CD4-positive, alpha-beta T cell treated with Interferon alpha-2 for 1 hour (primary cell): ENCODE results near the gene PIK3C2A.
A peak's percentile ranks its signal among the peaks of the same experiment; 100 is the strongest.
"Not testable (repeated sequence)": the region's sequence is repeated elsewhere in the genome, so short reads cannot be mapped to it uniquely, and the experiment has no call there.

ENCODE experiments used
- DNase-seq, 2 donors: peaks; one replicate each; pipeline ENCODE4 v3.0.0-alpha.2; 2020 to 2022

The PIK3C2A gene

GRCh38 chr11:17207317-17208256 lies at the start of gene PIK3C2A:
PIK3C2A (minus strand) TSS chr11:17207986; CDS start chr11:17169741, 38,245 bp downstream.
- DNase-seq = peak; percentile 94 to 95

GRCh38 chr11:17257196-17257595 lies 49.4 kb upstream of the PIK3C2A start:
- no peak for DNase-seq

DNA sequence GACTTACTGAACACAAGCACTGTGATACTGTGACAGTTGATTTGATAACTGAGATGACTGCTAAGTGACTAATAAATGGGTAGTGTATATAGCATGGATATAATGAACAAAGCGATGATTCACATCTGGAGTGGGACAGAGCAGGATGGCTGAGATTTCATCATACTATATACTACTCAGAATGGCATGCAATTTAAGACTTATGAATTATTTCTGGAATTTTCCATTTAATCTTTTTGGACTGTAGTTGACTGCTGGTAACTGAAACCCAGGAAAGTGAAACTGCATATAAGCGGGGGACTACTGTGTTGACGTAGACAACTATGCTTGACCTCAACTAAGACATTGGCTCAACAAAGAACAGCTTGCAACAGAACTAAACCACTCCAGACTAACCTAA lies 48.7 kb upstream of the PIK3C2A start:
- no peak for DNase-seq

- DNase-seq = no peak
These were observed 44.9 kb upstream of the PIK3C2A start for GRCh38 chr11:17252704-17253103.

DNA sequence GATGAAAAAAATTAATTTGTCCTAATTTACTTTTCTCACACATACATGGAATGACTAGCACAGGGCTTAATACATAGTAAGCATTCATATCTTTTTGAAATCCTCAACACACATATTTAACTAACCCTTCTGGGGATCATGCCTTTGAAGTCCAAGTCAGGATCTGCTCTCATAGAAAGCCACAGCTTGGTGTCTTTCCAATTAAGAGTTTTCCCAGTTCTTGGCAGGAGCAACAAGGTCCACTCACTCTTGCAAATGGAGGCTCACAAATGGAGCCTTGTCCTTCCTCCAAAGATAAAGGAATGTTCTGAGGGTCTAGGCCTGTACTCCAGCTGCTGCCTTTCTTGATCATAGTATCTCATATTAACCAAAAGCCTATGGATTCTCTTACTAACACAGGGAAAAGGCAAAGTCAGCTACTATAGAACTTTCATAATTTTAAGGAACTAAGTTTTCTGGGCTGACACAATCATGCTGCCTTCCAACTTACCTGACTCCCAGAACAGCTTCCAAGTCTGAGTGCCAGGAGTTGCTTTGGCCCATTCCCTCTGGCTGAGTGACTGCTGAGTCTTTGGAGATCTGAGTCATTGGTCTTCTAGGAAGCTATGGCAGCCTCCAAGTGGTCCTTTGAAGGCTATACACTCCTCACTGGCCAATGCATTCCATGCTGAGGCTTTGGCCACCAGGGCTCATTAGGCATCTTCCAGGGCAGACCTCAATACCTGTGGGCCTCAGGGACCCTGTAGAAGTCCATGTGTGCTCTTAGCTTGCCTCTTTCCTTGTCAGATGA lies 43.0 kb upstream of the PIK3C2A start:
- no peak for DNase-seq

GRCh38 chr11:17244046-17244445 lies 36.3 kb upstream of the PIK3C2A start:
- no peak for DNase-seq

- not testable (repeated sequence) for DNase-seq
These were observed 35.2 kb upstream of the PIK3C2A start for GRCh38 chr11:17242954-17243353.

DNA sequence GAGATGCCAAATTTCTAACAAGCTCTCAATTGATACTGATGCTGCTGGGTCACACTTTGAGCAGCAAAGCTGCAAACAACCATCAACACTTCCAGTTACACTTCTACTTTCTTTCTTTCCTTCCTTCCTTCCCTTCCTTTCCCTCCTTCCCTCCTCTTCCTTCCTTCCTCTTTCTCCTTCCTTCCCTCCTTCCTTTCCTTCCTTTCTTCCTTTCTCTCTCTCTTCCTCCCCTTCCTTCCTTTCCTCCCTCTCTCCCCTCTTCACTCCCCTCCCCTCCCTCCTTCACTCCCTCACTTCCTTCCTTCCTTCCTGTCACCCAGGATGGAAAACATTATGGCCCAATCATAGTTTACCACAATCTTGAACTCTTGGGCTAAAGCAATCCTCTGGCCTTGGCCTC lies 33.0 kb upstream of the PIK3C2A start:
- no peak for DNase-seq

DNA sequence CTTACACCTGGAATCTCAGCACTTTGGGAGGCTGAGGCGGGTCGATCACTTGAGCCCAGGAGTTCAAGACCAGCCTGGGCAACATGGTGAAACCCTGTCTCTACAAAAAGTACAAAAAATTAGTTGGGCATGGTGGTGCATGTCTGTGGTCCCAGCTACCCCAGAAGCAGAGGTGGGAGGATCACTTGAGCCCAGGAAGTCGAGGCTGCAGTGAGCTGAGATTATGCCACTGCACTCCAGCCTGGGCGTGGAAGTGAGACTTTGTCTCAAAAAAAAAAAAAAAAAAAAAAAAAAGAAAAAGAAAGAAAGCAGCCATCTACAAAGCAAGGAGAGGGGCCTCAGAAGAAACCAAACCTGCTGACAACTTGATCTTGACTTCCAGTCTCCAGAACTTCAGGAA lies 32.1 kb upstream of the PIK3C2A start:
- DNase-seq = not testable (repeated sequence)

DNA sequence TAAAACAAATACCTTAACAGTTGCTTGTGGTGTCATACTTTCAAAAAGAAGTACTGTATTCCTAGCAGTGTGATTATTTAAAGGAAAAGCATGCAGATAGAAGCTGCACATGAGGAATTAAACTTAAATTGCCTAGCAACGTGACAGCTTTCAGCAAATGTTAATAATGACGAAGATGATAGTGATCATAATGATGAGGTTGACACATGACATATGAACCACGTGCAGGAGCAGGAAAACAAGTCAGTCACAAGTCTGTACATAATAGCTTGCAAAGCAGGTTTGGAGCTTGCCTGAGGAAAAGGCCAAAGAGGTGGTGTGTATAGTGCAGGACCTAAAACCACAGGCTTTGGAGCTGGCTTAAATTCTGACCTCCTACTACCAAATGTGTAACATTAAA lies 30.6 kb upstream of the PIK3C2A start:
- no peak for DNase-seq

DNA sequence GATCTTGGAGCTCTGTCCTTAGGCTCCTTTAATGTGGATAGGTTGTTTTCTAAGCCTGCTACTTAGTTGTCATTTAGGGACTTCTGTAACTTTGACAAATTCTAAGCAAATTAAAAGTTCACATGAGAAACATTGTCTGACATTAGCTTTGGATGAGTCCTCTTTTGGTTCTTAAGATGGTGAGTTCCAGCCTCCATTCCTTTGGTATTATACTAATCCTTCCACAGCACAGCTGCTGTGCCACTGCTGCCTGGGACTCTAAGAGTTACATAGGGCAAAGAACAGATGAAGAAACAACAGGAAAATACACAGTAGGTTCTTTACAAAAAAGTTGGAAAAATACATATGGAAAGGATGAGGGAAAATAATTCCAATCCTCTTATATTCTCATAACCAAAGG lies 25.3 kb upstream of the PIK3C2A start:
- DNase-seq = no peak

DNA sequence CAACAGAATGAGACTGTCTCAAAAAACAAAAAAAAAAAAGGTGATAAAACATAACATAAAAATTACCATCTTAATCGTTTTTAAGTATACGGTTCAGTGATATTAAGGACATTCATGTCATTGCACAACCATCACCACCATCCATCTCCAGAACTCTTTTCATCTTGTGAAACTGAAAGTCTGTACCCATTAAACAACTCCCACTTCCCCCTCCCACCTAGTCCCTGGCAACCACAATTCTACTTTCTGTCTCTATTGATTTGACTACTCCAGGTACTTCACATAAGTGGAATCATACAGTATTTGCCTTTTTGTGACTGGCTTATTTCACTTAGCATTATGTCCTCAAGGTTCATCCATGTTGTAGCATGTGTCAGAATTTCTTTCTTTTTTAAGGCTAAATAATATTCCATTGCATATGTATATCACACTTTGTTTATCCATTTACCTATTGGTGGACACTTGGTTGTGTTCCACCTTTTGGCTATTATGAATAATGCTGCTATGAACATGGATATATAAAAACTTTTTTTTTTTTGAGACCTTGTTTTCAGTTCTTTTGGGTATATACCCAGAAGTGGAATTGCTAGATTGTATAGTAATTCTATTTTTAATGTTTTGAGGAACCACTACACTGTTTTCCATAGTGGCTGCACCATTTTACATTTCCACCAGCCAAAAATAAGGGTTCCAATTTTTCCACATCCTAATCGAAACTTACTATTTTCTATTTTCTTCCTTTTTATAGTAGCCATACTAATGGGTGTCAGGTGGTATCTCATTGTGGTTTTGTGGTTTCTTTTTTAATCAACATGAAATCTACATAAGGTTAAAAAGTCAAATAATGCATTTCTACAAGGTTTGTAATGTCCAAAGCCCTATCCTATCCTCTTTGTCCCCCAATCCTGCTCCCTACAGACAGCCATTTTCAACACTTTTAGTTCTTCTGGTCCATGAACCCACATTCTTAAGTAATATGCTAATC lies 23.4 kb upstream of the PIK3C2A start:
- DNase-seq = peak in 1 of 2 donors; percentile 59

DNA sequence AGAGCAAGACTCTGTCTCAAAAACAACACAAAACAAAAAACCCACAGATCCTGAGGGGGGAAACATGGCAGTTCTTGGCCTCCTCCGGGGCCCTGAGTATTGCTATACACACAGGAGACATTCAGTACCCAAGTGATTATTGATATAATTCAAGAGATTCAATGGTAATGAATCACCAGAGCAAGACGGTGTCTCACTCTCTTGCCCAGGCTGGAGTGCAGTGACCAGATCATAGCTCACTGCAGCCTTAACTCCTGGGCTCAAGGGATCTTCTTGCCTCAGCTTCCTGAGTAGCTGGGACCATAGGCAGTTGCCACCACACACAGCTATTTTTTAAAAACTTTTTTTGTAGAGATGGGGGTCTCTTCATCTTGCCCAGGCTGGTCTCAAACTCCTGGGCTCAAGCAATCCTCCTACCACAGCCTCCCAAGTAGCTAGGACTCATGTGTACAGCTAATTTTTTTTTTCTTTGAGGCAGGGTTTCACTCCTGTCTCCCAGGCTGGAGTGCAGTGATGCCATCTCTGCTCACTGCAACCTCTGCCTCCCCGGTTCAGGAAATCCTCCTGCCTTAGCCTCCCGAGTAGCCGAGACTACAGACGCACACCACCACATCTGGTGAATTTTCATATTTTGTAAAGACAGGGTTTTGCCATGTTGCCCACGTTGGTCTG lies 21.8 kb upstream of the PIK3C2A start:
- DNase-seq = no peak

DNA sequence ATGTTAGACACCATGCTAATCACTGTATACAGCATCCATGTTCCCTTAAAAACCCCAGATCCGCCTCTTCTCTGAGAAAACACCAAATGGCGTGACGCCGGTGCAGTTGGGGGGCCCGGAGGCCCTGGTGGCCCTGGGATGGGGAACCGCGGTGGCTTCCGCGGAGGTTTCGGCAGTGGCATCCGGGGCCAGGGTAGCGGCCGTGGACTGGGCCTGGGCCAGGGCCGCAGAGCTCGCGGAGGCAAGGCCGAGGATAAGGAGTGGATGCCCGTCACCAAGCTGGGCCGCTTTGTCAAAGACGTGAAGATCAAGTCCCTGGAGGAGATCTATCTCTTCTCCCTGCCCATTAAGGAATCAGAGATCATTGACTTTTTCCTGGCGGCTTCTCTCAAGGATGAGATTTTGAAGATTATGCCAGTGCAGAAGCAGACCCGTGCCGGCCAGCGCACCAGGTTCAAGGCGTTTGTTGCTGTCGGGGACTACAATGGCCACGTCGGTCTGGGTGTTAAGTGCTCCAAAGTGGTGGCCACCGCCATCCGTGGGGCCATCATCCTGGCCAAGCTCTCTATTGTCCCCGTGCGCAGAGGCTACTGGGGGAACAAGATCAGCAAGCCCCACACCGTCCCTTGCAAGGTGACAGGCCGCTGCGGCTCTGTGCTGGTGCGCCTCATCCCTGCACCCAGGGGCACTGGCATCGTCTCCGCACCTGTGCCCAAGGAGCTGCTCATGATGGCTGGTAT lies 20.6 kb upstream of the PIK3C2A start:
- DNase-seq = not testable (repeated sequence)

DNA sequence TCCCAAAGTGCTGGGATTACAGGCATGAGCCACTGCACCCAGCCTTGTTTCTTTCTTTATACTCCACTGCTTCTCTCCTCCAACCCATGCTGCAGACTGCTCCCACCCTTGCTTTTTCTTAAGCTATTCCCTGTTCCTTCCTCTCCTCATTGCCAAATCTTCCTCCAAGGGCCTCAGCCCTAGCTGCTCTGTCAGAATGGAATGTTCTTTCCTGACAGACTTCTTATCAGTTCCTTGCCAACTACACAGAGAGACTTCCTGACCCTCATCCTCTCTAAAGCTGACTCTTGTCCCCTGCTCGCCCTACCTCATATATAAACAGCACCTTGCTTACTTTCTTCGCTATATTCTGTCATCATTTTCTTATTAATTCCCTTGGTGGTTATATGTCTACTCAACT lies 16.9 kb upstream of the PIK3C2A start:
- DNase-seq = no peak

GRCh38 chr11:17221968-17222367 lies 14.2 kb upstream of the PIK3C2A start:
- DNase-seq = no peak

GRCh38 chr11:17219016-17219415 lies 11.2 kb upstream of the PIK3C2A start:
- no peak for DNase-seq

- DNase-seq = no peak
These were observed 10.6 kb upstream of the PIK3C2A start for GRCh38 chr11:17218403-17218802.

- DNase-seq = no peak
These were observed 9.6 kb upstream of the PIK3C2A start for GRCh38 chr11:17217401-17217800.

DNA sequence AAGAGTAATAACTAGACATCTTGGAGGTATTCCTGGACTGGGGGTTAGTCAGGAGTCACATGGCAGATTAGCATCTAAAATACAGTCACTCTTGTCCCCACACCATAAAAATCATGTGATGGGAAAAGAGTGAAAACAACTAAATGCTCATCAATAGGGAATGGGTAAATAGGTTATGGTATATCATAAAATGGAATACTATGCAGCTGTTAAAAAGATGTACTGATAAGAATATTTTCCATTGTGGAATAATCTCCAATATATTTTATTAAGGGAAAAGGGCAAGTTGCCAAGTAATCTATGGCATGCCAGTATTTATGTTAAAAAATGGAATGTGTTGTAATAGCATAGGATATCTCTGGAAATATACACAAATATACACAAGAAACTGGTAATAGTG lies 6.6 kb upstream of the PIK3C2A start:
- DNase-seq = no peak

DNA sequence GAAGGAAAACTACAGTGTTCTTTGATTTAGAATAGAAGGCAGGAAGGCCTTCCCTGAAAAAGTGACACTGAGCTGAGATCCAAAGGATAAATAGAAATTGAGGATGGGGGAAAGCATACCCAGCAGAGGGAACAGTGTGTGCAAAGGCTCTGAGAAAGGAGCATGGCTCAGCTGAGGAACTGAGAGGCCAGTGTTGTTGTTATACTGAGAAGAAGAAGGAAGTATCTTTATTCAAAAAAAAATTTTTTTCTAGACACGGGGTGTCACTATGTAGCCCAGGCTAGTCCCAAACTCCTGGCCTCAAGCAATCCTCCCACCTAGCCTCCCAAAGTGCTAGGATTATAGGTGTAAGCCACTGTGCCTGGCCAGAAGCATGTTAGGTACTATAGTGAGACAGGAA lies 3.5 kb upstream of the PIK3C2A start:
- DNase-seq = no peak

- no peak for DNase-seq
These were observed 2.1 kb upstream of the PIK3C2A start for GRCh38 chr11:17209939-17210245.
